ENCODE results near the gene NHSL1. TPM values are rescaled to one million over a fixed set of nuclear protein-coding genes. Genes with fewer than 3 reads are reported as not detected.

The NHSL1 gene
- total and polyA plus RNA-seq, 8 donors, result 37.8 to 90.2 (median 76.8) TPM

DNA sequence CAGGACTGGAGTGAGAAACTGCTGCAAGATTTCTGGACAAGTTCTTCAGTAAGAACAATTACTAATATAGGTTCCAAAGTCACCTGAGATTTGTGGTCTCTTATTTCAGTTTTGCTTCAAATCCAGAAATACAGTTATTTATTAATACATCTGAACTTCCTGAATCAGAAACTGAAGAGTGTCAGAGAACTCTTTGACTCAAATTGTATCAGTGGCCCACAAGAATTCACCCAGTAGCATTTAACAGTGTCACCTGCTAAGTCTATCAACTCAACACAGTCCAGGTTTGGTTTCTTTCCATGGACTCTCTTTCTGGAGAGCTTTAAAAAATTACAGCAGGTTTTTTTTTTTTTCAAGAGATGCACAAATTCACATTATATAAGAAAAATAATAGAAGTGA lies 18.8 kb upstream of the NHSL1 start:
- Histone ChIP-seq H3K36me3 (no peaks in the 10 kb centered on the region), H3K4me3 (no peak overlapping the region), H3K4me1 (peaks cover 0 to 19% of the 10 kb centered on the region in 2 donors), H3K27ac (no peak overlapping the region), H3K27me3 (no peaks in the 10 kb centered on the region), H3K9me3 (no peaks in the 10 kb centered on the region)
- TF ChIP-seq, protein P1, sequence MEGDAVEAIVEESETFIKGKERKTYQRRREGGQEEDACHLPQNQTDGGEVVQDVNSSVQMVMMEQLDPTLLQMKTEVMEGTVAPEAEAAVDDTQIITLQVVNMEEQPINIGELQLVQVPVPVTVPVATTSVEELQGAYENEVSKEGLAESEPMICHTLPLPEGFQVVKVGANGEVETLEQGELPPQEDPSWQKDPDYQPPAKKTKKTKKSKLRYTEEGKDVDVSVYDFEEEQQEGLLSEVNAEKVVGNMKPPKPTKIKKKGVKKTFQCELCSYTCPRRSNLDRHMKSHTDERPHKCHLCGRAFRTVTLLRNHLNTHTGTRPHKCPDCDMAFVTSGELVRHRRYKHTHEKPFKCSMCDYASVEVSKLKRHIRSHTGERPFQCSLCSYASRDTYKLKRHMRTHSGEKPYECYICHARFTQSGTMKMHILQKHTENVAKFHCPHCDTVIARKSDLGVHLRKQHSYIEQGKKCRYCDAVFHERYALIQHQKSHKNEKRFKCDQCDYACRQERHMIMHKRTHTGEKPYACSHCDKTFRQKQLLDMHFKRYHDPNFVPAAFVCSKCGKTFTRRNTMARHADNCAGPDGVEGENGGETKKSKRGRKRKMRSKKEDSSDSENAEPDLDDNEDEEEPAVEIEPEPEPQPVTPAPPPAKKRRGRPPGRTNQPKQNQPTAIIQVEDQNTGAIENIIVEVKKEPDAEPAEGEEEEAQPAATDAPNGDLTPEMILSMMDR (IDR thresholded peaks at IDR 0.05), result no peak
- intact Hi-C loops (cut with DNase I), result loop anchor here in 1 of 2 donors (10.0 kb wide), 2 partner anchors 83 to 403 kb away; no protein-coding TSS in a partner anchor
- no peak for ATAC-seq
- DNase-seq, result no peak

DNA sequence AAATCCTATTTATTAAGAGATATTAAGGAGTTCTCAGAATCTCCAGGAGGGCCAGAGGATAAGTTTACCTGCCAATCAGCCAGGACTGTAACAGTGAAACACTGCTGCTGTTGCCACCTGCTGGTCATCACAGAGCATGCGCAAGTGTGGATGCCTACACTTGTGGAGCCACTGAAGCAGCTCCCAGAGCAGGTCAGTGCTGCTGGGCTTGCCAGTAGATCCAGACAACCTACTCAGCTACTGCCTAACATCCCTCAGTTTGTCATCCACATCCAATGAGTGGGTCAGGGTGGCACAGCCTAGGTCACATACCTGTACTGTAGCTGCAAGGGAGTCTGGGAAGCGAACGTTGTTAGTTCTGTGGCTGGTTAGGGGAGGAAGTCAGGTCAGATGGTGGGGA lies 18.3 kb upstream of the NHSL1 start:
- intact Hi-C loops (cut with DNase I), result loop anchor here in 1 of 2 donors (10.0 kb wide), 2 partner anchors 83 to 403 kb away; no protein-coding TSS in a partner anchor
- H3K4me3 ChIP-seq, result no peak overlapping the region
- peaks cover 0 to 15% of the 10 kb centered on the region in 2 donors for H3K4me1 ChIP-seq
- no peaks in the 10 kb centered on the region for H3K27me3 ChIP-seq
- peak in 1 of 4 donors; percentile 48 for DNase-seq
- H3K27ac ChIP-seq, result no peak overlapping the region
- ATAC-seq, result peak; percentile 82
- TF ChIP-seq, protein P1 (IDR thresholded peaks at IDR 0.05), result peak; percentile 48 to 79
- H3K36me3 ChIP-seq, result no peaks in the 10 kb centered on the region
- H3K9me3 ChIP-seq, result no peaks in the 10 kb centered on the region

DNA sequence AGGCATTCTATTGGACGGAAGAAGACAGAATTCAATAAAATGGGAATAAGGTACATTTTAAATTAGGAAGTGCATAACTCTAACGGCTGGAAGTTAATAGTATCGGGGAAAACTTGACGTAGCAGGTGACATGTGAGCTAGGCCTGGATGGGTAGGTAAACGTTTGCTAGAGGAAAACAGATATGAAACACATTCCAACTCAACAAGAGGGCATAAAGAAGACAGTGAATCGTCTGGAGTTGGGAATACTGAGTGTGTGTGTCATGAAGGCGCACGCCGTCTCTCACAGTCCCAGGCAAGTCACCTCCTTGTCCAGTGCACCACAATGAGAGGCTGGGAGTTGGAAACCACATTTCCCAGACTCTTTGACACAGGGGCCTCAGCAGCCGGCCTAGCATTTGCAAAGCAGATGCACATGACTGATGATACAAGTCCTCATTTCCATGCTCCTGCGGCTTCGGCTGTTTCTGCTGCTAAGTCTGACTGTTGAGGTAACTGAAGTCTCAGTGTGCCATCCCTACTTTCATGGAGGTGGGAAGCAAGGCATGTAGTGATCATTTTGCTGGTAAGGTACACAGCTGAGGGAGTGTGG lies 16.5 kb upstream of the NHSL1 start:
- DNase-seq (no peak), ATAC-seq (no peak)
- TF ChIP-seq, protein P1 (IDR thresholded peaks at IDR 0.05), result no peak
- Histone ChIP-seq H3K4me3 (no peak overlapping the region), H3K9me3 (no peaks in the 10 kb centered on the region), H3K27me3 (no peaks in the 10 kb centered on the region), H3K4me1 (no peaks in the 10 kb centered on the region), H3K27ac (no peak overlapping the region), H3K36me3 (no peaks in the 10 kb centered on the region)
- intact Hi-C loops (cut with DNase I), result loop anchor here in 1 of 2 donors (10.0 kb wide), 2 partner anchors 81 to 401 kb away; no protein-coding TSS in a partner anchor

DNA sequence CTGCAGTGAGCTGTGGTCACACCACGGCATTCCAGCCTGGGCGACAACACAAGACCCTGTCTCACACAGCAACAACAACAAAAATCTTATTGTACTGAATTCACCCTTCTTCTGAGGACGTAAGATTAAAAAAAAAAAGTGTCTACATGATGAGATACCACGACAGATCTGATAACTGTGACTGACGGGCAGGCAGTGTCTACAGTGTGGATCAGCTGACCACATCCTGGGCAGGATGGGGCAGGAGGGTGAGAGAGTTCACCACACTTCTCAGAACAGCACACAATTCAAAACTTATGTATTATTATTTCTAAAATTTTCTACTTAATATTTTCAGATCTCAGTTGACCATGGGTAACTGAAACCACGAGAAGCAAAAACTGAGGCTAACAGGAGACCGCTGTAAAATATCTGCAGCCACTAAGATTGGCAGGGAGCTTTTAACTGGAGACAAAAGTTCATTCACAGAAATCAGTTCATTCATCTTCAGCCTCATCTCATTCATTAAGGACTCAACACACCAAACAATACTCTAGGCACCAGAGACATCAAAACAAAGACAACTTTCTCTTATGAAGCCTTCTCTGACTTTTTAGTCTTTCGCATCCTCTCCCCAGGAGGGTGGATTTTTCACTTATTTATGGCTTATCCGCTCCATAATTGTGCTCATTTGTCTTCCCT lies 15.7 kb upstream of the NHSL1 start:
- TF ChIP-seq, protein P1 (IDR thresholded peaks at IDR 0.05), result no peak
- H3K27me3 ChIP-seq, result no peaks in the 10 kb centered on the region
- no peak overlapping the region for H3K27ac ChIP-seq
- intact Hi-C loops (cut with DNase I), result loop anchor here in 1 of 2 donors (10.0 kb wide), 2 partner anchors 80 to 400 kb away; no protein-coding TSS in a partner anchor
- ATAC-seq (no peak), DNase-seq (no peak)
- H3K9me3 ChIP-seq, result no peaks in the 10 kb centered on the region
- H3K4me3 ChIP-seq, result no peak overlapping the region
- no peaks in the 10 kb centered on the region for H3K36me3 ChIP-seq
- no peaks in the 10 kb centered on the region for H3K4me1 ChIP-seq

DNA sequence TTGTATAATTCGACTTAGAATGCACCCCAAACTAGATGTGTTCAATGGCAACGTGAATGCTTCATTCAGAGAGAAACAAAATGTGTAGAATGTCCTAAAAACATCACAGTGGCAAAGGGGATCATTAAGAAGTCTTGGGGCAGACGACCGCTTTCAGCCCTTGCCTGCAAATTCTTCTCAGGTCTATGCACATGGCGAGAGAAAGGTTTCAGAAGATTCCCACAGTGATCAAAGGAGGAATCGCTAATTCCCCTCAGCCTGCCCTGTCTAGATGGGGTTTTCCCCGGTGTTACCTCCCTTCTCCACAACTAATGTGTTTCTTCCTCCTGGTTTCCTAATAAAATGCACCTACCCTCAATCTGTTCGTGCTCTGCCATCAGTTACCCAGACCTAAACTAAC lies 13.3 kb upstream of the NHSL1 start:
- Histone ChIP-seq H3K36me3 (no peaks in the 10 kb centered on the region), H3K9me3 (no peaks in the 10 kb centered on the region), H3K27me3 (no peaks in the 10 kb centered on the region), H3K4me3 (no peak overlapping the region), H3K27ac (no peak overlapping the region), H3K4me1 (no peaks in the 10 kb centered on the region)
- ATAC-seq (no peak), DNase-seq (no peak)
- TF ChIP-seq, protein P1 (IDR thresholded peaks at IDR 0.05), result no peak
- intact Hi-C loops (cut with DNase I), result loop anchor here in 1 of 2 donors (10.0 kb wide), 2 partner anchors 78 to 398 kb away; no protein-coding TSS in a partner anchor
